SK-N-MC (cell line): ENCODE data around the gene DEK.

Source experiments
- EZH2 ChIP-seq: fragments of 200-600 bp; sonication (generic); IDR thresholded peaks from one replicate; pipeline ENCODE4 v1.6.1; 2017; ENCODE audit warnings: antibody characterized with exemption
- POLR2AphosphoS5 ChIP-seq: IDR thresholded peaks from 2 replicates; pipeline ENCODE4 v1.6.1; 2012; ENCODE audit warnings: mild to moderate bottlenecking, low read depth, low read length, borderline replicate concordance

DNA sequence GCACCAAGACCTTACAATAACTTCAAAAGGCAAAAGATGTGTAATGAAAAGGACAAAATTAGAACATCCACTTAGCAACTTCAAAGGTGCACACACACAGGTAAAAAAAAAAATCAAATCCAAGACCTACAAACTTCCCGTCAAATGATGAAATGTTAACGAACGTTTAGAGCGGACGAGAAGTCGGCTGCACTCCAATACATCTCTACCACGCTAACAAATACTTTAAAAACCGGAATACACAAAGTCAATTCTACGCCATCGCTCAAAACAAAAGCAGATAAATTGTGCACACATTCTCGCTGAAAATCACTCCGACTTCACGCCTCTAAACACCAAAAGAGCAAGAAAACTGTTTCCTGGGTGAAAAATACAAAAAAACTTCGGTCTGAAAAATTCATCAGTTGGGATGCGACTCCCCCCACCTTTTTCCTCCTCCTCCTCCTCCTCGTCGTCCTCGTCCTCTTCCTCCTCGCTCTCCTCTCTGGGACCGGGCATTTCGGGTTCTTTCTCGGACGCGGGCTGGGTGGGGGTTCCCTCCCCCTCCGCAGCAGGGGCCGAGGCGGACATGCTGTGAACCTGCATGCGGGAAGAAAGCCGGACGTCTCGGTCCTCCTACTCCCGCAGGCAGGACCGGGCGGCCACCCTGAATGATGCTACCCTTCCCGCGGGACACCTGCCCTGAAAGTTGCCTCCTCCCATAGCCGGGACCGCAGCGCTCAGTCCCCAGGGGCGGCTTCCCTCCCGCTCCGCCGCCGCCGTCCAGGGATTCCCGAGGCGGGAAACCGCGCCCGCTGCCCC lies 712 bp downstream of the DEK start:
- no peak for TF ChIP-seq POLR2AphosphoS5
- TF ChIP-seq EZH2 = no peak
